ENCODE results near the gene BCAR3.

Gene BCAR3

GRCh38 chr1:93528412-93528811 lies 153.2 kb downstream of the BCAR3 start:
- no peak for DNase-seq (ENCODE audit: extremely low spot score, insufficient read length, low read depth)
- no peak for FAIRE-seq

DNA sequence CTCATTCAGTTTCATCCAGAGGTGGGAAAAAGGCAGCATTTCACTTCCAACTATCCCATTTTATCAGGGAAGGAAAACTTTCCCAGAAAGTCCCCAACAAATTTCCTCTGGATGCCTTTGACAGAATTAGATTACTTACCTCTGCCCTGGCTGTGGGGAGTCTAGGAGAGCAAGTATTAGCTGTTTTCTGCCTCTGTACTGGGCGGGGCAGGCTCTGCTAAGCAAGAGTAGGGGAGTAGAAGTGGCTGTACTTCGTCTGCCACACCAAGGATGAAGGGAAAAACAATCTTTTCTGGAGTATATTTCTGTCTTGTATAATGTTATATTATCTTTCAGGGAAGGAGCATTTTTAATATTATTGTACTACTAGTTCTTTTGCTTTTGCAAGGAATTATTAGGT lies 155.2 kb downstream of the BCAR3 start:
- DNase-seq (ENCODE audit: extremely low spot score, insufficient read length, low read depth): no peak
- FAIRE-seq: no peak

DNA sequence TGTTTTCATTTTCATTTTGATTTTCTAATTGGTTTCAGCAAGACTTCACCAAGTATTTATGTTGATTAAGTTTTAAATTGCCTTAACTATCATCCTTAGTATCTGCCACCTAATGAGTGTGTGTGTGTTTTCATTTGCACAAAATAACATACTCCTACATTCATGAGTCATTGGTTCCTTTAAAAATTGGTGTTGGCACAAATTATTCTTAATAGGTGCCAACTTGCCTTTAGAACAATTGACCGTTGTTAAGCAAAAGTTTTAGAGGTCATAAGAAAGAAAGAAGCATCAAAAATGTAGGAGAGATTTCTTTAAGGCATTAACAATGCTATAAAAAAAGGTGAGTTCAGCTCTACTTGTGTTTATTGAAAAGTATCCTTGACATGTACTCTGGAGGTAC lies 156.2 kb downstream of the BCAR3 start:
- no peak for FAIRE-seq
- no peak for DNase-seq (ENCODE audit: extremely low spot score, insufficient read length, low read depth)

- no peak for FAIRE-seq
- DNase-seq (ENCODE audit: extremely low spot score, insufficient read length, low read depth): no peak
Observed at GRCh38 chr1:93522721-93523120, 158.9 kb downstream of the BCAR3 start.

DNA sequence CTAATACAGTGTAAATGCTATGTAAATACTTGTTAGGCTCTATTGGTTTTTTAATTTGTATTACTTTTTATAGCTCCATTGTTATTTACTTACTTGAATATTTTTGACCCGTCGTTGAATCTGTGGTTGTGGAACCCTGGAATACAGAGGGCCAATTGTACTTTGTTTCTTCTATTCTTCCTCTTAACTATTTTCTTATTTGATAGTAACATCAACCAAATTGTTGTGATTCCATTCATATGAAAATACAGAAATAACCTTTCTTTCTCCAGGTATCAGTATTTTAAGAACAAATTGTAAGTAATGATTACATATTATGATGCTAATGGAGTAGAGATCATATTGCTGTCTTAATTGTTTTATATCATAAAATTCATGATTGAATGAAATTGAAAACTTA lies 160.0 kb downstream of the BCAR3 start:
- no peak for FAIRE-seq
- DNase-seq (ENCODE audit: extremely low spot score, insufficient read length, low read depth): no peak

DNA sequence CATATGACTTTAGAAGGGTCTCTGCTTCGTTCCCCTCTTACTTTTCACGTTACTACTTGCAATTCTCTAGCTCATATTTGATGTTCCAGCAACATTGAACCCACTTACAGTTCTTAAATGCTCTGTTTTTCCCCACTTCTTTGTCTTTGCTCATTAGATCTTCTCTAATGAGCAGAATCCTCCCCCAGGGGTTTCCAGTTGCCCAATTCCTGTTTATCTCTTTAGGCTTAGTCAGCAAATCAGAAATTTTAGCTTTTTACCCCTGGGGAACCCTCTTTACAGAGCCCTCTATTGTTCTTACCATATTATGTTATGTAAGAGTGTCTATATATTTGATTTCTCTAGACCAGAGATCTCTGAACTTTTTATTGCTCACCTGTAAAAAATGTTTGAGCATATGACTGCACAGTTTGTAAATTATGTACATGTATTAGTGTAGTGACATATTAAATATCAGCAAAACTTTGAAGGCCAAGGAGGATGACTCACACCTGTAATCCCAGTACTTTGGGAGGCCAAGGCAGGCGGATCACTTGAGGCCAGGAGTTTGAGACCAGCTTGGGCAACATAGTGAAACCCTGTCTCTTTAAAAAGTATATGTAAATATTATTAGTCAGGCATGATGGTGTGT lies 162.3 kb downstream of the BCAR3 start:
- no peak for FAIRE-seq
- no peak for DNase-seq (ENCODE audit: extremely low spot score, insufficient read length, low read depth)

DNA sequence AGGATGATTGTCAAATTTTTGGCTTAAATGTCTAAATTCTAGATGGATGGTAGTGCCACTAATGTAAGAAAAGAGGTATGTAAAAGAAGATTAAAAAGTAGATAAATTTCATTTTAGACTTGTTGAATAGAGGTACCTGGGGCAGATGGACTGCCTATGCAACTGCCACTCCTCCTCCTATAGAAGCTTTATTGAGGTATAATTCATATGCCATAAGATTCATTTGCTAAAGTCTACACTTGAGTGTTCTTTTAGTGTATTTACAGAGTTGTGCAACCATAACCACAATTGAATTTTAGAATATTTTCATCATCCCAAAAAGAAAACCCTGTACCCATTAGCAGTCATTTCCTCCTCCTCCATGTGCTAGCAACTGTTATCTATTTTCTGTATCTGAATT lies 163.1 kb downstream of the BCAR3 start:
- FAIRE-seq (no peak), DNase-seq (ENCODE audit: extremely low spot score, insufficient read length, low read depth) (no peak)

GRCh38 chr1:93516164-93516563 lies 165.5 kb downstream of the BCAR3 start:
- no peak for FAIRE-seq
- DNase-seq (ENCODE audit: extremely low spot score, insufficient read length, low read depth): no peak
